Amygdala (tissue), 56 donors: Measurements from ENCODE around the gene PXMP2.

Experiments
- DNase-seq, 56 donors: peaks; one replicate each; lab custom pipeline; 2025; lab: John Stamatoyannopoulos, UW

The PXMP2 gene

DNA sequence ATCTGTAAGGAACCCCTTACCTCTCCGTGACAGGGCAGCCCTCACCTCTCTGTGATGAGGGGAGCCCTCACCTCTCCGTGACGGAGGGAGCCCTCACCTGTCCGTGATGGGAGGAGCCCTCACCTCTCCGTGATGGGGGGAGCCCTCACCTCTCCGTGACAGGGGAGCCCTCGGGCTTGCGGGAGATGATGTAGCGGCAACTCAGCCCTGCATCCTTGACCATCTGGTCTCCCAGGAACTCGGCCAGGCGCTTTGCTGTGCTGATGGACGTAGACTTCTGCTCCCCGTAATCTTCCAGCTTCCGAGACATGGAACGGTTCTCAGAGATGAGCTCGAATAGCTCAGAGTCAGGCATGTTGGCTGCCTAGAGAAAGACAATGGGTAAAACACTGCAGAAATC lies 28.2 kb upstream of the PXMP2 start:
- no peak for DNase-seq

DNA sequence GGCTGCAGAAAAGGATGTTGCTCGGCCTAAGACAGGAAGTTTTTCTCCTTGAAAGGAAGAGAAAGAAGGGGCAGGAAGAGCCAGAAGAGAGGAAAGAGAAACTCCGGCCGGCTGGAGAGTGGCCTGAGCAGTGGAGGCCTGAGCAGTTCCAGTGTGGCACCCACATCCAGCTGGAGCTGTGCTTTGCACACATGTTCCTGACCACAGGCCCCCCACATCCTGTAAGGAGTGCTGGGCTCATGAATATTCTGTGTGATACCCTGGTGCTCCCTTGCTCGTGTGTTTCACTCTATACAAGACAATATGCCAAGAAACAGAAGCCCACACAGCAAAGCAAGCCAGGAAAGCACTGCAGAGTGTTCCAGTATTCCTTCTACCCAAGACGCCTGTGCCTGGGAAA lies 27.3 kb upstream of the PXMP2 start:
- DNase-seq = no peak

DNA sequence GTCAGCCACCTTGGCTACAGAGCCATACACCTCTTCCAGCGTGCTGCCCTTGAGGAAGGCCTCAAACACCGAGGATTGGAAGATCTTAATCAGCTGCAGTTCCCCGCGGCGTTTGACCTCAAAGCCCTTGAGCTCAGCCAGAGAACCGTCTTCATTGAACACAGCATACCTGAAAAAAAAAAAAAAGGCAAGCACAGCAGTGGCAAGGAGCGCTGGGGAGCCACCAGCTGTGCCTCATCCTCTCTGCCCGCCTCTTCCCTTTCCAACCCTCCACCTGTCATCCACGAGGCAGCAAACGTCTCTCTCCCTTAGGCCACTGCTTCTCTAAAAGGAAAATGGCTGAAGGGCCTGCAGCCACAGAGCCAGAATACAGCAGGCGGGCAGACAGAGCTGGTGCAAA lies 26.4 kb upstream of the PXMP2 start:
- DNase-seq = no peak

DNA sequence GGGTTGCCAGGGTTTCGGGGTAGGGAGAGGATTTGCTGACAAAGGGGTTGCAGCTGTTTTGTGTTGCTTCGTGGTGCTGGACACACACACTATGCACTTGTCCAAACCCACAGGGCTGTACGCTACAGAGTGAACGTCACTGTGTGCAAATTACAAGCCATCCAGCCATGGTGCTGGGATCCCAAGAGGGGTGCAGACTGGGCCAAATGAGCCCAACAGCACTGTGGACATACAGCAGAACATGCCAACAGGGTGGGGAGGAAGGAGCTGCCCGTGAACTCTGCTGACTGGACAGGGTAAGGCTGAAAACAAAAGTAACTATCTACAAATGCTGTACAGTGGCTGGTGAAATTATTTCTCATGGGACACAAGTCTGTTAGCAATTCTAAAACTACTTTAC lies 25.4 kb upstream of the PXMP2 start:
- no peak for DNase-seq

DNA sequence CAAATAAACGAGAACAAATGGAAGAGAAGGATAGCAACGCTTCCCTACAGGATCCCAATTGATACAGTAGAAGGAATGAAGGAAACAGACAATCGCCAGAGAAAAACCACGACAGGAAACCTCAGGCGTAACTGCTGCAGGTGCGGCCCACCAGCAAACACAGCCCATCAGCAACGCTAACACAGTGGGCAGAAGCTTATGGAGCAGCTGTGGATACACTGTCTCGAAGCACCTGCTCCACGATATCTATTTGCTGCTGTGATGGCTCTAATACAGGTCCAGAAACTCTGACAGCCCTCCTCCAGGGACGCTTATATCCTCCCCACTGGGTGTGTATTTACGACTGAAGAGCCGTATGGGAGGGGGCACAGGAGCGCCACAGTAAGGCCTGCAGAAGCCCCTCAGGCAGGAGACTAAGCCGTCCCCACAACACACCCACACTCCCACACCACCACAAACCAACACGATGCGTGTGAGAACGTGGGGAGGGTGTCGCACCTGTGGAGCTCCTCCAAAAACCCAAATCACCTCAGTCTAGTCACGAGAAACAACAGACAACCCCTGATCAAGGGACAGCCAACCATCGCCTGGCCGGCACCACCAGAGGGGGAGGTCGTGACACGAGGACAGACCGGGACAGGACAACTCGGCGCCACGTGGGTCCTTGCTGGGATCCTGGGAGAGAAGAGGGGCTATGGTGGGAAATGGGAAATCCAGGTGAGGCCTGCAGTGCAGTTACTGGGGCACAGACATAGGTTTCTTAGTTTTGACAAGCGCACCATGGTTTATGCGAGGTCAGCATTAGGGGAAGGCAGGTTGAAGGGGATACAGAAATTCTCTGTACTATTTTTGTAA lies 24.3 kb upstream of the PXMP2 start:
- no peak for DNase-seq

DNA sequence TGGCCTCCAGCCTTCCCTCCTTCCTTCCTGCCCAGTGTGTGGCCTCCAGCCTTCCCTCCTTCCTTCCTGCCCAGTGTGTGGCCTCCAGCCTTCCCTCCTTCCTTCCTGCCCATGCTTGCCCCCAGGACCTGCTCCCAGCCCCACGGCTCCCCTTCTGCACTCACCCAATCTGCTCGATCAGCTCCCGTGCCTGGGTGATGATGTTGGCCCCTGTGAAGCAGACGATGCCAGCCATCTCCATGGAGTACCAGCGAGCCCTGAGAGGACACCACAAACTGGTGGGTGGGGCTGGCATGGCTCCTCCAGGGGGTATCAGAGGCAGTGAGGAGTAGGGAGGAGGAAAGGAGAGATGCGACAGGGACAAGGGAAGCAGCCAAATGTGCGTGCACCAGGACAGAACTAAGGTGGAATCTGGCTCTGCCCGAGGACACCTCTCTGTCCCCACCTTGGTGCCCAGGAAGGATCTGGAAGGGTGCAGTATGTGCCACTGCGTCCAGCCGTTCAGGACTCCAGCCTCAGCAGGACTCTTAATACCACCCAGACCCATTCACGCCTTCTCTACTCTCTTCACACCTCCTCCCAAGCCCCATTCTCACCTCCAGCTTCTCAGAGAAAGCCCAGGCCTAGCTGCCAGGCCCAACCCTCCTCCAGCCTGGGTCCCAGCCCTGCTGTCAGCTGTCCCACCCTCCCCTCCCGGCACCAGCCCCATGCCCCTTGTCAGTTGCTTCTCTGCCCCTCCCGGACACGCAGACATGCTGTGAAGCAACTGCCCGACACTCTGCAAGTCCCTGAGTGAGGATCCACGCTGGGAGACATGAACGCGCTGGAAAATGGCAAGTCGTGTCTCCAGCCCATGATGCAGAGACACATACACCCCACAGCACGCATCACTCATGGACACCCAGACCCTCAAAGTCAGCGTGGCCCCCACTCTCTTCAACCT lies 22.9 kb upstream of the PXMP2 start:
- no peak for DNase-seq

DNA sequence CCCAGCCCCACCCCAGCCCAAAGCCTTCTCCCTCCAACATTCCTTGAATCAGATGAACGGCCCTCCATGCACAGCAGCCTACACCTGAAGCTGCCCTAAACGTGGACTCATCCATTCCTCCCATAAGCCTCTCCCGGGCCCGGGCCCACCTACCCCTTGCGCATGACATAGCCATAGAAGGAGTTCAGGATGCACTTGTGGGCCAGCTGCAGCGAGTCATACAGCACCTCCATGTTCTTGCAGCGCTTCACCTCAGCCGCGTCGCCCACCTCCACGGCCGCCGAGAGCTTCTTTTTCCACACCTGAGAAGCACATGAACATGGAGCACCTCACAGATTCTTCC lies 22.3 kb upstream of the PXMP2 start:
- no peak for DNase-seq

DNA sequence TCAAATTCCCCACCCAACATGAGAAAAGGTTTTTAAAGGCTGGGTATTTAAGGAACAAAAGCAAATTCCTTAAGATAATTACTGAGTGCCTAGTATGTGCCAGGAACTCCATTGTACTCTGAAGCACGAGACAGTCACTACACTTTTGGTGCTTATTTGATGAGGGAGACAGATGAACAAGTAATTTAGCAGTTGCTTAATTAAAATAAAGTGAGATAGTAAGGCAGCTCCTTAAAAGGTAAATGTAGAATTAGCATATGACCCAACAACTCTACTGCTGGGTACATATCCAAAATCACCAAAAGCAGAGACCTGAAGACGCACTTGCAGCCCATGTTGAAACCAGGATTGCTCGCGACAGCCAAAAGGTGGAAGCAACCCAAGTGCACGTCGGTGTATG lies 21.6 kb upstream of the PXMP2 start:
- no peak for DNase-seq

DNA sequence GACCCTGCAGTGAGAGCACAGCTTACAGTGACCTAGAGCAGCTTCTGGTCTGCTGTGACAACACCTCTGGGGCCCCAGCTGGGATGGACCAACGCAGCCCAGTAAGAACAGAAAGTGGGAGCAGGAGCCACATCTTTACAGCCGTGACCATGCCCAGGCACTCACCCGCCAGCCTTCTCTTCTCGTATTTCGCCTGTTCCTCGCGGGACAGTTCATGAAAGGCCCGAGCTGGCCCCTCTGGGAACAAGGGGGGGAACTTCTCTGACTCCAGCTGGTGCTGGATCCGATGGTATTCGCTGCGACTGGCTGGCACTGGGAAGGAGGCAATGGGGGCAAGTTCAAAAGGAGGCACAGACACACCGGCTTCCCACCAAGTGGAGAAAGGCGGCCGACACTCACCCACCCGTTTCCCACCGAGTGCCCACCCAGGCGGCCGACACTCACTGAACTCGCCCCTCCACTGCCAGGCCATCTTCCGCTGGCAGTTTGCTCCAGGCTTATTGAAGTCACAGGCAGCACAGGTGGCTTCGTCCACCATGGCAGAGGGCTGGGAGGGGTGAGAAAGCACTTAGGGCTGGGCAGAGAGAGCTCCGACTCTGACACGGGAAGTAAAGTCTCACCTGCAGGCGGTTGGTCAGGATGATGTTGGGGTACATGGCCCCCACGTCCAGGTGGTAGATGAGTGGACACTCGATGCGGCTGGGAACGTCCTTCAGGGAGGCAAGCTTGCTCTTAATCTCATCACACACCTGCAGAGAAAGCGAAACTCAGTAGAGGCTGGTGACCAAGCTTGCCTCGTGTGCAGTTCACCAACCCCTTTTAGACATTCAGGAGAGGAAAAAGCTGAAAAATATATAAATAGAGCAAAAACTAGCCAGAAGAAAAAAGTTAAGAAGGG lies 18.9 kb upstream of the PXMP2 start:
- DNase-seq = no peak

DNA sequence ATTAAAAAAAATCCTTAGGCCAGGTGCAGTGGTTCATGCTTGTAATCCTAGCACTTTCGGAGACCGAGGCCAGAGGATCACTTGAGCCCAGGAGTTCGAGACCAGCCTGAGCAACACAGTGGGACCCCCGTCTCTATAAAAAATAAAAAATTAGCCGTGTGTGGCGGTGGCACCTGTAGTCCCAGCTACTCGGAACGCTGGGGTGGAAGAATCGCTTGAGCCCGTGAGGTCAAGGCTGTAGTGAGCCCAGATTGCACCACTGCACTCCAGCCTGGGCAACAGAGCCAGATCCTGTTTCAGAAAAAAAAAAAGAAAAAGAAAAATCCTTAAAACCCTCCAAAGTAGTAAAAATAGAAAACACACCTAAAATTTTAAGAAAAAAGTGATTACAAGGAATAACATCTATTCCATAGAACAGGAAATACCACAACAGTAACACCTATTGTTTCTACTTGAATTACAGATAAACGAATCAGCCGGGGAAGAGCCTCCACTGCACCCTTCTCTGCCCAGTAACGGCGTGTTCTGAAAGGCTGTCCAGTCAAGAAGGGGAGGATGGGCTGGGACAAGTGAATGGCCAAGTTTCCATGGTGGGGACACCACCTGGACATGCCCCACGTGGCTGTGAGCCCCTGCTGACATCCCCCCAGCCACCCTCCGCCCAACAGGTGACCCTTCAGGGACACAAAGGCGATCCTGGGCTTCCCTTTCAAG lies 18.1 kb upstream of the PXMP2 start:
- no peak for DNase-seq

DNA sequence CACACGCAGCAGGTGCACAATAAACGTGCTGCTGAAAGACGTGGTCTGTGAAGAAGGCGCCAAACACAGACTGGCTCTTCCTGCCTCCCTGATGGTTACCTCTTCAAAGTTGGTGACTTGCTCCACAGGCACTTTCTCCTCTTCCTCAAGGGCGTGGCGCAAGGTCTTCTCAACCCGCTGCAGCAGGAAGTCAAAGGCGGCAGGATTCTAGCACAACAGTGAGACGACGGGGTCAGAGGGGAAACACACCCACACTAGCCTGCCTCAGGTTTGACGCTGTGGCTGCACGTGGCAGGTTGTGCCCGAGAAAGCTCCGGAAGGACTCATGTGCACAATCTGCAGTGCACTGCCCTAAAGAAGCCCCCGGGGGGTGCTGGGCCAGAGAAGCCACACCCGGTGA lies 15.3 kb upstream of the PXMP2 start:
- DNase-seq = no peak

DNA sequence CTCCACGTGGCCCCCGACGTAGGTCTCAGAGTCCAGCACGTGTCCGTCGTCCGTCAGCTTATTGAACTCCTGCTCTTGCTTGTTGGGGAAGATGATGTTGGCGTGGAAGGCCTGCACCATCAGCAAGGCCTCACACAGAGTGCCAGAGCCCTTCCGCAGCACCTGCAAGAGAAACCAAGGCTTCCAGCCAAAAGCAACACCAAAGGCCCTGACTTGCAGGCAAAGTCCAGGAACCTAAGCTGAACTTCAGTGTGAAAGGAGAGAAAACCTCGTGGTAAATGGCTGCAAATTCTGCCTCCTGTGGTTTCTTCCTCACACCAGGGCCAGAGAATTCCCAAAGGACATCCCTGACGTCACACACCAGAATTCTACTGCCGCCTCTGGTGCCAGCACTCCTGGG lies 14.7 kb upstream of the PXMP2 start:
- DNase-seq = no peak

DNA sequence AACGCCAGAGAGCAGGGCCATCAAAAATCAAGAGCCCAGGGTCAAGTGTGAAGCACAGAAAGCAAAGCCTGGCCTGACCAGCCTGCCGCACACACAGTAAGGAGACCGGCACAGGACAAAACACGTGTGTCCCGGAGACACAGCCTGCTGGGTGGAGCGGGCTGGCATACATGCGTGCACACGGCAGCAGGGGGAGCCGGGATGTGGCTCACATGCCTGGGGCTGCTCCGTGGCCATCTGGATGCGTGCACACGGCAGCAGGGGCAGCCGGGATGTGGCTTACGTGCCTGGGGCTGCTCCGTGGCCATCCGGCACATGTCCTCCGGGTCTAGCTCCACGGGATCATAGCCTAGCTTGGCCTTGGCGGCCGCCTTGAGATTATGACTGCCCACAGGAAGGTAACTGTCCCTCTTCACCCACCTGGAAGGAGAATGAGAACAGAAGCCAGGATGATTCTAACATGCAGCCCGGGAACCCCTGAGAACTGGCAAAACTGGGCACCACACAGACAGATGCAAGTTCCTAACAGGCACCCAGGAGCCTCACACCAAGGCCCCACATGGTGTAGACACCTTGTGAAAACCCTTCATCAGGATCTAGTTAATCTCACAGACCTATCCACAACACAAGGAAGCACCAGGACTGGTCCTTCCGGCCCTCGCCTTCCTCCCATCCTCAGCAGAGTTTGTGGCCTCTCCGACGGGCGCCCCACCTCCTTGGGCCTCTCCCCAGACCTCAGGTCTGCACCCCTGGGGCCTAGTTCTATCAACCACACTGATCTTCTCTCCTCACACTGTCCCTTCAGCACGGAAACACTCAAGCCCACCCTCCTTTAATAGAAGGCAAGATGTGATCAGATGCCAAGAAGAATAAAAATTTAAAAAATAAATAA lies 13.9 kb upstream of the PXMP2 start:
- DNase-seq = no peak

DNA sequence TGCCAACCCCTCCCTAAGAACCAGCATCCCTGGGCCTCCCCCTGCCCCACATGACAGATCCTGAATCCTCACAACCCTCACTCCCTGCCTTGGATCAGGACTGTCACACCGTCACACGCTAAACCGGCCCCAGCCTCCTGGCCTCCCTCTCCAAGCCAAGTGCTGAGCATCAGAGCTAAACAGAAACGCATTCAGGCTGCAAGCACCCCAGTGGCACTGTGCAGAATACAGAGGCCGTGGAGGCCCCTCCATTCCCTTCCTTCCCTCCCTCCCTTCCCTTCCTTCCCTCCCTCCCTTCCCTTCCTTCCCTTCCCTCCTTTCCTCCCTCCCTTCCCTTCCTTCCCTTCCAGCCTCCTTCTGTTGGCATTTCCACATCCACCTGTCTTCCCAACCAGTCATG lies 12.8 kb upstream of the PXMP2 start:
- DNase-seq = no peak

DNA sequence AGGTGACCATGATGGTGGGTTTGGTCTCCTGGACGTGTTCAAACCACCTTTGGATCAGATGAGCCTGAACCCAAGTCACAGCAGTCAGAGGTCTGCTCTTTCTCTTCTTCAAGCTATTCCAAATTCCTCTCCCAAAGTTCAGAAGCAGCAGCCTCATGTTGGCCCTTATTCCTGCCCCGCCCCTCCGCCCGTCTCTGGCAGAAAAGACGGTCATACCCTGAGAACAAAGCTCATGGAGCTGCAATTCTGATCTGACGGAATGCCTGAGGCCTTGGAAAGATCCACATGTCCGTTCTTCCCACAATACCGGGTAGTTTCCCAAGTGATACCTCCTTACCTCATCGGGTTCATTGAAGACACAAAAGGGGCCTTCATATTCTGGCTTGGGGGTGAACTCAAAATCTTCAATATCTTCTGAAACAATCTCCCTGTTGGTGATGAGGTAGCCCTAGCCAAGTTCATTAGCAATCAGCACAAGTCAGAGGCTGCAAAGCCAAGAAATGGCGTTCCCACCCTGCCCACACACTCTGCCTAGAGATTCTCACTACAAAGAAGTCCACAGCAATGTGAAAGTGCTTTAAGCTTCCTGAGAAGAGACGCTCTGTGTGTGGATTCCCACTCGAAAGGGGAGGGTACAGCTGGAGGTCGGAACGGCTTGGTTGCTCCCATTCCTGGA lies 11.5 kb upstream of the PXMP2 start:
- no peak for DNase-seq

DNA sequence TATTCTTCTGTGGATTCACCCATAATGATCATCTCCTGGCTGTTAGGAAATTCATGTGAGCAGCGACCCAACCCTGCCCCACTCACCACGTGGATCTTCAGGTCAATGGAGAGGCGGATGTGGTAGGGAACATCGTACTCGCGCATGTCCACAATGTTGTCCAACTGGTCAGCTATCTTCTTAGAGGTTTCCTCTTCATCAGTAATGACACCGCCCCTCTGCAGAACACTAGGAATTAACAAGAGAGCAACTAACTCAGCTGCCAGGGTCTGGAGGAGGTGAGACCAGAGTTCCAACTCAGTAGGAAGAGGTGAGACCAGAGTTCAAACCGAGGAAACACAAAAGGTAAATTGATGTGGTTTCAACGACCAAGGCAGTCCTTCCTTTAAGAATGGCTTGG lies 9.9 kb upstream of the PXMP2 start:
- DNase-seq = no peak

DNA sequence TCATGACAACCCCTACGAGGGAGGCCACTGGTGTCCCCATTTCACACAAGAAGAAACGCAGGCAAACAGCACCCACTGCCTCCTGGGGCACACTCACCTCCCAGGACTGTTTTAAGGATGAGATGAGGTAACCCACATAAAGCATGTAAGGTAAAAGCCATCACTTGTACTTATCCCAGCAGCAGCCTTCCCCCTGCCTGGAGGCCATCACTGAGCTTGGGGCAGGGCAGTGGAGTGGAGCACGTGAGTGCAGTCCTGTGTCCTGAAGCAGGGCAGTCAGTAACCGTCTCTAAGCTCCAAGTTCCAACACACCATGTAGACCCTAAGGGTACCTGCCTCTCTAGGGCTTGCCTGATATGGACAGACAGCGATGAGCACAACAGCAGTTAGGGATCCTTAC lies 2.0 kb upstream of the PXMP2 start:
- DNase-seq = no peak

DNA sequence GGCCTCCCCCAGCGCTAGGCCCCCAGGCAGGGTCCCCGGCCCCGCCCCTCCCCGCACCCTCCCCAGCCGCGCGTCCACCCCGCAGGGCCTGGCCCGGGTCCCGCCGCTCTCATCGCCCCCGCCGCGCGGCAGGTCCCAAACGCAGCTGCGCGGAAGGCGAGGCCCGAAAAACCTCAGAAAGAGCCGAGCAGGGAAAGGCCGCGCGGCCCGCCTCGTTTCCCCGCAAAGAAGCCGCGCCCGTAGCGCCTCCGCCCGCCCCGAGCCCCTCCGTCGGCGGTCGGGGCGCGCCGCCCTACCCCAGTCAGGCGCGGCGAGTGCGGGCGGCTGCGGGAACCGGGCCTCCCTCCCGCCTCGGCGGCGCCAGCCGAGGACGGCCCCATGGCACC lies 569 bp upstream of the PXMP2 start:
- no peak for DNase-seq

DNA sequence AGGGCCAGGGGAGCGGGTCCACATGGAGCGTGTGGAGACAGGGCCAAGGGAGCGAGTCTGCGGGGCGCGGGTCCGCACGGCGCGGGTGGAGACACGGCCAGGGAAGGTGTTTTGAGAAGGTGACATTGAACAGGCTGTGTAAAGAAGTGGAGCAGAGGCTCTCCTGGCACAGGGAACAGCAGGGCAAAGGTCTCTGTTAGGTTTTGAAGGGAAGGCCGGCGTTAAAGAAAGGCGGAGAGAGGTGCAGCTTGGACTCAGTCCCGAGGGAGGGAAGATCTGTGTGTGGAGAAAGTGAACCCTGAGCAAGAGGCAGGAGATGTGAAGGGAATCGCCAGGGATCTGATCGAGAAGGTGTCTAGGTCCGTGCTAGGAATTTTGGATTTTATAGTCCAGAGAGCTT lies 1.8 kb downstream of the PXMP2 start:
- no peak for DNase-seq
